Measurements from ENCODE around the gene MBNL2.

DNA sequence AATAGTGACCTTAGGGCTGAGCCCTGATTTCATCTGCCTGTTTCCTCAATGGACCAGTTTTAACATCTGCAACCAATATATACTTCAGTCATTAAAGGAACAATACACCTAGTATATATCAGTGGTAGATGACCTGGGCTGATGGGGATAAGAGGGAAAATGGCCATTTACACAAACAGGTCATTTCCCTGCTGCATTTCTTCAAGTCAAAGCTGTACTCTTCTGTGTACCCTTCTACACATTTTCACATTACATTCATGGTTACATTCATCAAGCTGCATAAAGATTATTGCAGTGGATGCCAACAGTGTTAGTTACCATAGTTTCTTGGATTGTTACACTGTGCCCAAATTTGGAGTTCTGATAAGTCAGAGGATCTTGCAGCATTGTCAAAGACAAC is 130.7 kb downstream of the MBNL2 start:
- TF ChIP-seq, protein P1, sequence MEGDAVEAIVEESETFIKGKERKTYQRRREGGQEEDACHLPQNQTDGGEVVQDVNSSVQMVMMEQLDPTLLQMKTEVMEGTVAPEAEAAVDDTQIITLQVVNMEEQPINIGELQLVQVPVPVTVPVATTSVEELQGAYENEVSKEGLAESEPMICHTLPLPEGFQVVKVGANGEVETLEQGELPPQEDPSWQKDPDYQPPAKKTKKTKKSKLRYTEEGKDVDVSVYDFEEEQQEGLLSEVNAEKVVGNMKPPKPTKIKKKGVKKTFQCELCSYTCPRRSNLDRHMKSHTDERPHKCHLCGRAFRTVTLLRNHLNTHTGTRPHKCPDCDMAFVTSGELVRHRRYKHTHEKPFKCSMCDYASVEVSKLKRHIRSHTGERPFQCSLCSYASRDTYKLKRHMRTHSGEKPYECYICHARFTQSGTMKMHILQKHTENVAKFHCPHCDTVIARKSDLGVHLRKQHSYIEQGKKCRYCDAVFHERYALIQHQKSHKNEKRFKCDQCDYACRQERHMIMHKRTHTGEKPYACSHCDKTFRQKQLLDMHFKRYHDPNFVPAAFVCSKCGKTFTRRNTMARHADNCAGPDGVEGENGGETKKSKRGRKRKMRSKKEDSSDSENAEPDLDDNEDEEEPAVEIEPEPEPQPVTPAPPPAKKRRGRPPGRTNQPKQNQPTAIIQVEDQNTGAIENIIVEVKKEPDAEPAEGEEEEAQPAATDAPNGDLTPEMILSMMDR (IDR thresholded peaks at IDR 0.05), result no peak
- TF ChIP-seq POLR2A (IDR thresholded peaks at IDR 0.05; ENCODE audit: low read depth) (no peak), POLR2AphosphoS5 (IDR thresholded peaks at IDR 0.05) (no peak)
